Measurements from ENCODE around the gene AP1B1.

- TF ChIP-seq CTCF (IDR thresholded peaks at IDR 0.05) (no peak), POLR2A (IDR thresholded peaks at IDR 0.05) (no peak)
Measured at GRCh38 chr22:29308791-29309262, 79.5 kb downstream of the AP1B1 start.

All from heart left ventricle (tissue), 13 donors.